ENCODE data around the gene FAM117A. TPM values are rescaled to one million over a fixed set of nuclear protein-coding genes. Genes with fewer than 3 reads are reported as not detected.
A peak's percentile ranks its signal among the peaks of the same experiment; 100 is the strongest.

Gene FAM117A
- total RNA-seq, 6 experiments from 2014 or later, result 4.4 to 7.3 (median 5.9) TPM

DNA sequence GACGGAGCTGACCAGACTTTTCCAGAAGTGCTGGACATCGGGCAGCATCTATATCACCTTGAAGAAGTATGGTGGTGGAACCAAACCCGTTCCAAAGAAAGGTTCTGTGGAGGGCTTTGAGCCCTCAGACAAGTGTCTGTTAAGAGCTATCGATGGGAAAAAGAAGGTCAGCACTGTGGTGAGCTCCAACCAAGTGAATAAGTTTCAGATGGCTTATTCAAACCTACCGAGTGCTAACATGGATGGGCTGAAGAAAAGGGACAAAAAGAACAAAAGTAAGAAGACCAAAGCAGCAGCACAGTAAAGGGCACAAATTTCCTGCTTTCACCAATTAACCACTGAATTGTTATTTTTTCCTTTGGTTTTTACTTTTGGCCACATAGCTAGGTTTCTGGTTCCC lies 31.4 kb upstream of the FAM117A start:
- no peak for TF ChIP-seq POLR2A (IDR thresholded peaks at IDR 0.05)
- TF ChIP-seq, protein P1, sequence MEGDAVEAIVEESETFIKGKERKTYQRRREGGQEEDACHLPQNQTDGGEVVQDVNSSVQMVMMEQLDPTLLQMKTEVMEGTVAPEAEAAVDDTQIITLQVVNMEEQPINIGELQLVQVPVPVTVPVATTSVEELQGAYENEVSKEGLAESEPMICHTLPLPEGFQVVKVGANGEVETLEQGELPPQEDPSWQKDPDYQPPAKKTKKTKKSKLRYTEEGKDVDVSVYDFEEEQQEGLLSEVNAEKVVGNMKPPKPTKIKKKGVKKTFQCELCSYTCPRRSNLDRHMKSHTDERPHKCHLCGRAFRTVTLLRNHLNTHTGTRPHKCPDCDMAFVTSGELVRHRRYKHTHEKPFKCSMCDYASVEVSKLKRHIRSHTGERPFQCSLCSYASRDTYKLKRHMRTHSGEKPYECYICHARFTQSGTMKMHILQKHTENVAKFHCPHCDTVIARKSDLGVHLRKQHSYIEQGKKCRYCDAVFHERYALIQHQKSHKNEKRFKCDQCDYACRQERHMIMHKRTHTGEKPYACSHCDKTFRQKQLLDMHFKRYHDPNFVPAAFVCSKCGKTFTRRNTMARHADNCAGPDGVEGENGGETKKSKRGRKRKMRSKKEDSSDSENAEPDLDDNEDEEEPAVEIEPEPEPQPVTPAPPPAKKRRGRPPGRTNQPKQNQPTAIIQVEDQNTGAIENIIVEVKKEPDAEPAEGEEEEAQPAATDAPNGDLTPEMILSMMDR (IDR thresholded peaks at IDR 0.05), result no peak
- Histone ChIP-seq H3K27me3 (no peaks in the 10 kb centered on the region), H3K27ac (no peak overlapping the region), H3K9me3 (no peaks in the 10 kb centered on the region), H3K4me1 (peaks cover 0 to 2% (median 0%) of the 10 kb centered on the region in 4 donors), H3K4me3 (no peak overlapping the region), H3K36me3 (peaks cover 0 to 84% (median 24%) of the 10 kb centered on the region in 4 donors)
- no peak for DNase-seq
- ATAC-seq, result no peak
- 71% methylated on average over 5 of the region's 5 CpGs for WGBS (ENCODE audit: insufficient coverage, low coverage, low lambda C conversion rate, missing lambda C conversion rate)
- intact Hi-C loops (cut with DNase I), result no loop called here

DNA sequence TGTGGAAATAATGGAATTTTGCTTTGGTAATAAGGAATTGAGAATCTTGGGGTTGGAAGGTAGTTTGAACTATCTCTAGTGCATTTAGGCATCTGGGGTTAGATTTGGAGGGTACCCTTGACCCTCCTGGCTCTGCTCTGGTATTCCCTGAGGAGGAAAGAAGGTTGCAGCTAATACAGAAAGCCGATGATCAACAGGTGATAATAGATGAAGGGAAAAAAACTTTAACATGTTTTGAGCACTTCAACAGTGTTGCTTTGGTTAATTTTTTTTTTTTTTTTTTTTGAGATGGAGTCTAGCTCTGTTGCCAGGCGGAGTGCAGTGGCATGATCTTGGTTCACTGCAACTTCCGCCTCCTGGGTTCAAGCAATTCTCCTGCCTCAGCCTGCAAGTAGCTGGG lies 29.4 kb upstream of the FAM117A start:
- TF ChIP-seq POLR2A (IDR thresholded peaks at IDR 0.05), result no peak
- TF ChIP-seq, protein P1 (IDR thresholded peaks at IDR 0.05), result no peak
- peaks cover 0 to 71% (median 13%) of the 10 kb centered on the region in 4 donors for H3K36me3 ChIP-seq
- H3K27me3 ChIP-seq, result no peaks in the 10 kb centered on the region
- no peak for ATAC-seq
- intact Hi-C loops (cut with DNase I), result no loop called here
- no peak overlapping the region for H3K4me3 ChIP-seq
- H3K27ac ChIP-seq, result no peak overlapping the region
- WGBS (ENCODE audit: insufficient coverage, low coverage, low lambda C conversion rate, missing lambda C conversion rate), result 75% methylated on average over 1 of the region's 3 CpGs
- H3K9me3 ChIP-seq, result no peaks in the 10 kb centered on the region
- no peak for DNase-seq
- H3K4me1 ChIP-seq, result peaks cover 0 to 13% (median 6%) of the 10 kb centered on the region in 4 donors

DNA sequence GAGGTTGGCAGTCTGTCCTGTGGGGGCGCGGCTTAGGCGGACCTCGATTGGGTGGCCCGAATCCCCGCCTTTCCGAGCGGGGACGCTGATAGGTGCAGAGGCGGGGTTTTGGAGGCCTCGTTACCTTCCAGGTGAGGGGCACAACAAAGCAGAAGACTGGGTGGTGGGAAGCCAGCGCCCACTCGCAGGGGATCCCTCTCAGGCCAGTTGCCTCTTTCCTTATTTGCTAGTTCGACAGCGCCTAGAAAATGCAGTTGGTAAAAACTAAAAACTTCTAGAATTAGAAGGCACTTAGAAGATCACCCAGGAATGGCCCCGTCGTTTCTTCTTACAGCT lies 25.3 kb upstream of the FAM117A start:
- TF ChIP-seq, protein P1 (IDR thresholded peaks at IDR 0.05), result no peak
- no peak for TF ChIP-seq POLR2A (IDR thresholded peaks at IDR 0.05)
- intact Hi-C loops (cut with DNase I), result loop anchor here in 1 of 2 donors (10.0 kb wide), 1 partner anchor 214 kb away; the partner anchor contains the start of gene NXPH3
- no peaks in the 10 kb centered on the region for H3K27me3 ChIP-seq
- WGBS (ENCODE audit: insufficient coverage, low coverage, low lambda C conversion rate, missing lambda C conversion rate), result 15% methylated on average over 3 of the region's 17 CpGs
- ATAC-seq, result no peak
- no peak overlapping the region for H3K27ac ChIP-seq
- no peak for DNase-seq
- no peaks in the 10 kb centered on the region for H3K9me3 ChIP-seq
- peak overlapping the region; percentile 71 to 86 (median 84) for H3K4me3 ChIP-seq
- H3K4me1 ChIP-seq, result peaks cover 0 to 13% (median 6%) of the 10 kb centered on the region in 4 donors
- H3K36me3 ChIP-seq, result peaks cover 0 to 36% (median 2%) of the 10 kb centered on the region in 4 donors

DNA sequence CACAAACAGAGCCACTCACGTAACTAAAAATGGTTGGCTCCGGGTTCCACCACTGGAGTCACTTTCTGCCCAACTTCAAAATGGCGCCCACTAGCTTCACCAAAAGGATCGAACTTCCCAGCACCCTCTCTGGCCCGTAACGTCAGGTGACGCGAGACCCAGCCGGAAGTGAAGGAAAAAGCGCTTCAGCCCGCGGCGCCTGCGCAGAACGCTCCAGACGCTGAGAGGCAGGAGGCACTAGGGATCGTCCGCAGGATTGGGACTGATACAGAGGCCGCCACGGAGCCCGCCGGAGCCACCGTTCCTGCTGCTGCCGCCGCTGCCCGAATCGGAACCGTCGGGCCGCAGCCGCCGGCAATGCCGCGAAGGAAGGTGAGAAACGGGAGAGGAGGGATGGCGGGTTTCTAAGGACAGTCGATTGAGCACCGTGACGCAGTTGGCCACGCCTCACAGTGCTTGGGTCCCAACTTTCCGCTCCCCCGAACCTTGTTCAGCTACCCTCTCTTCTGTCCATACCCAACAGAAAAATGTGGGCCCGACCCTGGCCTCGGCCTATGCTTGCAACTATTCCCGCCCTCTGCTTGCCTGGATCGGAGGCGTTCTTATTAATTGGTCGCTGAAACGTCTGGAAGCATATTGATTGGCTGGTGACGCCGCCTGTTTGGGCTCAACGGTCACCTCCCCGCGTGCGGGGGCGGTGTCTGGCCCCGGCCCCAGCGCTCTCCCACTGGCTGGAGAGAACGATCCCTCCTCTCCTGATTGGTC lies 24.7 kb upstream of the FAM117A start, which contains the start of gene KAT7:
KAT7 (plus strand) TSS at position 204 of the 765 bp plus-strand sequence; CDS start at position 358, 154 bp downstream.
- H3K4me1 ChIP-seq, result peaks cover 0 to 13% (median 6%) of the 10 kb centered on the region in 4 donors
- peak within 1 kb of the TSS; percentile 71 to 86 (median 84) for H3K4me3 ChIP-seq
- peak; percentile 80 for TF ChIP-seq POLR2A (IDR thresholded peaks at IDR 0.05)
- TF ChIP-seq, protein P1 (IDR thresholded peaks at IDR 0.05), result peak in 1 of 4 donors; percentile 18
- no peaks in the 10 kb centered on the region for H3K9me3 ChIP-seq
- peak within 1 kb of the TSS; percentile 95 to 96 (median 95) for H3K27ac ChIP-seq
- peak; percentile 99 to 100 (median 99) for DNase-seq
- peaks cover 0 to 30% (median 2%) of the 10 kb centered on the region in 4 donors for H3K36me3 ChIP-seq
- peak; percentile 91 to 97 (median 94) for ATAC-seq
- intact Hi-C loops (cut with DNase I), result loop anchor here in 1 of 2 donors (10.0 kb wide), 1 partner anchor 214 kb away; the partner anchor contains the start of gene NXPH3
- H3K27me3 ChIP-seq, result no peaks in the 10 kb centered on the region
- 2% methylated on average over 21 of the region's 59 CpGs for WGBS (ENCODE audit: insufficient coverage, low coverage, low lambda C conversion rate, missing lambda C conversion rate)

Data from right lobe of liver (tissue), 6 donors.